GM19035 (cell line): Measurements from ENCODE around the gene PPP1CB.
A peak's percentile ranks its signal among the peaks of the same experiment; 100 is the strongest.
"Not testable (repeated sequence)": the region's sequence is repeated elsewhere in the genome, so short reads cannot be mapped to it uniquely, and the experiment has no call there.

Experiments used
- ATAC-seq: cut with Tn5 transposase; IDR thresholded peaks from one replicate; pipeline ENCODE4 v1.9.1; 2021; ENCODE audit not compliant: unreplicated experiment

Gene PPP1CB

DNA sequence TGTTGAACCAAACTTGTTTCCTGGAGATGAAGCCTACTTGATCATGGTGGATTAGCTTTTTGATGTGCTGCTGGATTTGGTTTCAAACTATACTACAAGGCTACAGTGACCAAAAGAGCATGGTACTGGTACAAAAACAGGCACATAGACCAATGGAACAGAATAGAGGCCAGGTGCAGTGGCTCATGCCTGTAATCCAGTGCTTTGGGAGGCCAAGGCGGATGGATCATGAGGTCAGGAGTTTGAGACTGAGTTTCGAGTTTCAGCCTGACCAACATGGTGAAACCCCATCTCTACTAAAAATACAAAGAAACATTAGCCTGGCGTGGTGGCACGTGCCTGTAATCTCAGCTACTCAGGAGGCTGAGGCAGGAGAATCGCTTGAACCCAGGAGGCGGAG lies 9.0 kb upstream of the PPP1CB start:
- ATAC-seq, result not testable (repeated sequence)

DNA sequence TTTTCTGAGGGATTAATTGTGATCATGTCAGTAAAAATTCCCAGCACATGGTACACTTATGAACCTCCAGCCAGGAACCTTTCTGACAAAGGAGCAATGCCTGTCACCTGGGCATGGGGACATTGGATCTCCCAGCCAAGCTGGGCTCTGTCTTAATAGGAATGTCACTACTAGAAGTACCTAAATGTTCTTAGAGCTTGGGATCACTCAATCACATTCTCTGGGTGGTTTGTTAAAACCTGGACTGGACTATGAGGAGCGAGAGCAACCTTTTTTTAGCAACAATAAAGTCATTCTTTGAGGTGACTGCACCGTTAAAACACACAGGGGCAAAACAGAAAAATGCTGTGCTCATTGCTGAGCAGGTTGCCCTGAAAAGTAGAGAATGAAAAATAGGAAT lies 6.4 kb upstream of the PPP1CB start:
- no peak for ATAC-seq

DNA sequence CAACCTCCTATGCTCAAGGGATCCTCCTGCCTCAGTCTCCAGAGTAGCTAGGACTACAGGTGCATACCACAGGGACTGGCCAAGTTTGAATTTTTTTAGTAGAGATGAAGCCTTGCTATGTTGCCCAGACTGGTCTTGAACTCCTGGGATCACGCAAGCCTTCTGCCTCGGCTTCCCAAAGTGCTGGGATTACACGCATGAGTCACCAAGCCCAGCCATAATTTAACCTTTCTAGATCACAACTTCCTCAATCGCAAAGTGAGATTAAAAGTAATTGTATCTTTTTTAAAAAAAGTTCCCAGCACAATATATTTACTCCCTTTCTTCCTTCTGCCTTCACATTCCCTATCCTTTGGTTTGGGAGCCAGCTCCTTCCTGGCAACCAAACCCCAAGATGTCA lies 5.8 kb upstream of the PPP1CB start:
- ATAC-seq, result no peak

DNA sequence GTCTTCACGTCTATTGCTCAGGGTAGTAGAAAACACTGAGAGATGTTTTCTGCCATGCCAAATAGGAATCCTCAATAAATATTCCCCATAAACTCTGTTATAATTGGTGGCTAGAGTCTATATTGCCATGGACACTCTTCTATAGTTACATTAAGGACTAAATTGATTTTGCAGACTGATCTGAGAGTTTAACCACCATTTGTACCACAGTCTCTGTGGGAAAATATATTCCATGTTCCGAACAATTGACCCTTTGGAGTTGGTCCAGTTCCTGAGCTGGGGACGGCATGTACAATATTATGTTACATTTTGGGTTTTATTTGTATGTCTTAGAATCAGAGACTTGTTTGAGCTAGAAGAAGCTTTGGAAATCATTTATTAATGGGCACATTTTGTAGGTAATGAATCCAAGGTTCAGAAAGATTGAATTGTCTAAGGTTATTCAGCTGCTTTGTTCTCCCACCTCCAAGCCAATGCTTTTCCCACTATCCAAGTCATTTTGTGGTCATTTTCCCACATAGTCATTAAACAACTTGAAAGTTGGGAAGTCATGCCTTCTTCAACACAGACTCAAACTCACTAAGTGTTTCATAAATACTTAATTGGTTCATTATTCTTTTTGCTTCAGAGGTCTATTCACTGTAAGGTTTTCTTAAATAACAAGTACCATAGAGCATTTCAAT lies 5.1 kb upstream of the PPP1CB start:
- no peak for ATAC-seq

DNA sequence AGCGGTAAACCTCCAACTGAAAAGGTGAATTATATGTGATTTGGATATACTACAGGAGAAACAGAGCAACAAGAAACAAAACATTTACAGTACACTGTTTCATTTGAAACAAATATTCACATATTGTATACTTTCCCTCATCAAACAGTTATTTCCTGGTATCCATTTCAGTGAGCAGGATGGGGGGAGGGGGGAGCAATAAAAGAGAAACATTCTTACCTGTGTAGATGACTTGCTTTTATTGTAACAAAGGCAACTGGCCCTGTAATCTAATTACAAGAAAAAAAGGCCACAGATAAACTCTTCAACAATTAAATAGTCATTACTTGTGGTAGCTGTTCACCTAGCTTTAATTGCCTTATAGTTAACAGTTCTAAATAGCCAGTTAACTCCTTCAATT lies 3.9 kb upstream of the PPP1CB start:
- ATAC-seq, result no peak

DNA sequence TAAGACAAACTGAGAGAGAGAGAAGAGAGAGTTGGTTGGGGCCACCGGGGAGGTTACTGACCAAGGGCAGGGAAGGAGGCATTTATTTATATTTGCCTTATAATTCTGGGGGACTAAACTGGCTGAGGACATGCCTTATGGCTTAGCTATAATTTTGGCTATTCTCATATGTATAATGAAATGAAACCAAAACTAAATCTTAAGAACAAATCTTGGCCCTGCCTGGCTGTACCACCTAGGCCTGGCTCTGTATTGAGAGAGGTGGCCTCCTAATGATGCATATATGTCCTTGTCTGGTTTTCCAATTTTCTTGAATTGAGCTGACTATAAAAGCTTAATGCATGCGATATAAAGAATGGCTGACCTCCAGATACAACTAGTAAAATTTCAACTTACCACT lies 3.5 kb upstream of the PPP1CB start:
- no peak for ATAC-seq

DNA sequence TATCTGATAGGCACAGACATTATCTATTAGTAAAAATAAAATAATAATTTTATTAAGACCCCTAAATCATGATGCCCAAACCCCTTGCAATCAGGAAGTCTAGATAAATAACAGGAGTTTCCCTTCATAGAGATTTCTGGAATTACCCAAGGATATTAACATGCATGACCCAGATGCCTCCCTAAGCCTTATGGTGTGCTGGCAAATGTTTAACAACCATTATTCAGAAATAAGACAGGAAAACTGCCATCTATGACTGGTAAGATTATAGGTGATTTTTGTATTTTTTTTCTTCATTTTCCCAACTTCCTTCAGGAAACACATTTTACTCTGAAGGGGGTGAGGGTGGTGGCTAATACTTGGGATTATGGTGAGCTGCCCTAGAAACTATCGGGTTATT lies 2.7 kb upstream of the PPP1CB start:
- ATAC-seq, result no peak

DNA sequence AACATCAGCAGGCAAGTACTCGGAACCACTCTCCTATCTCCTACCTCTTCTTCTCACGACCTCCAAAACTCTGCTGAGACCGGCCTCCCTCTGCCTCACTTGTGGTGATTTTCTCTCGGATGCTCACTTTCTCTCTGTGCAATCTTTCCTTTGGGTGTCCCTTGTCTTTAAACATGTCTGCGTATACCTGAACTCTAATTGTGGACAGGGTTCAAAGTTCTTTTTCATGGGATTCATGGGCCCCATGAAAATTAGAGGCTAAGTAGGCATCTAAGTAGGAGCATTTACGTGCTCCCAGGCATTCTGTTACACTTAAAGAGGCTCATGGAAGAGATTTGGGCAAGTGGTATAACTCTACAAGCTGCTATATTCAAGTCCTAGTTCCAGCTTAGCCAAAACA lies 2.1 kb upstream of the PPP1CB start:
- no peak for ATAC-seq

DNA sequence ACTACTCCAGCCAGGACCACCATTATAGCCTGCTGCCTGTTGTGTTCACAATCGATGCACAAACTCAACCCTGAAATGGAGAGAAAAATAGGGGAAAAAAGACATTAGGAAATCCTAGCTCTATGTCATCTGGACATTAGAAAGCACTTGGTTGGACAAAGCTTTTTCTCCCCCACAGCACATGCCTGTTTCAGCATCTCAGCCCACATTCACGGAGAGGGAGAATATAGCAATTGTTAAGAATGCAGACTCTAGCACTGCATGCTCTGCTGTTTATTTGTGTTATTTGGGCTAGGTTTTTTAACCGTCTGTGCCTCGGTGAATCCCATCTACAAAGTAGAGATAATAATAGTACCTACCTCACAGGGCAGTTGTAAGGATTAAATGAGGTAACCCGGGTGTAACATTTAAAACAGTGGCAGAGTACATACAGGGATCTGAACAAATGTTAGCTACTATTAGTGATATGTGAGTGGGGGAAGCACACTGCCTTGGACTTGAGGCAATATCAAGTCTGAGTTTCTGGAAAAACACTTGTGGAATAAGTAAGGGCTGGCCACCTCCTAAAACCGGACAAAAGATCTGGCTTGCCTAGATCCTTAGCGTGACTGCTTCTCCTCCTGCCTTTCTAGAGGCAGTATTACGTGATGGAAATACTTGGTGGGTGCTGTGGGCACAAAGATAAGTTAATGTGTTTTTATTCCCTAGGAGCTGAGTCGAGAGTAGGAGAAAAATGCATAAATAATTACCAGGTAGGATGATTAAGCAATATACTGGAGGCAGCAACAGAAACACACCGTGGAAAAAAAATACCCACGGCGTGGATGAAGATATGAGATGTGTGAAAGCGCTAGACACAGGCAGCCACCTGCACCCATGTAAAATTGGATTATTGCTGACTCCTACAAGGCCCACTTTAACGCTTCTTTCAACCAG lies 1.0 kb upstream of the PPP1CB start:
- no peak for ATAC-seq

DNA sequence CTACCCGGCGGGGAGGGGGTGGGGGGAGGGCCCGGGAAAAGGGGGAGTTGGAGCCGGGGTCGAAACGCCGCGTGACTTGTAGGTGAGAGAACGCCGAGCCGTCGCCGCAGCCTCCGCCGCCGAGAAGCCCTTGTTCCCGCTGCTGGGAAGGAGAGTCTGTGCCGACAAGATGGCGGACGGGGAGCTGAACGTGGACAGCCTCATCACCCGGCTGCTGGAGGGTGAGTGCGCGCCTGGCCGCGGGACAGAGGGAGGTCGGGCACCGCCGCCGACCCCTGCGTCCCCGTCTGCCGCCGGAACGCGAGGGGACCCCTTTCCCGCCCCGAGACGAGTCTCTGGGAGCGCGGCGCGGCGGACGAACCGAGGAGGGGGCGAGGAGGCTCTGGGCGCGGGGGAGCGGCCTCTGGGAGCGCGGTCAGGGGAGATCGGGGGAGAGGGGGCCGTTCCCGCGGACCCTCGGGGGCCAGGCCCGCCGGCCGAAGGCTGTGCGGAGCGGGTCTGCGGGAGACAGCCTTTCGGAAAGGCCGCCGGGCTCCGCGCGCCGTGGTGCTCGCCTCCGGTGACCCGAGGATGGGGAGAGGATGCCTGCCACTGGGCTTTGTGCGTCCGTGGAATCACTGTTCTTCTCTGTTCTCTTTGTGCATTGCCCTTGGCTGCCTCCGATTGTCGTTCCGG lies 463 bp downstream of the PPP1CB start:
- peak; percentile 31 for ATAC-seq

DNA sequence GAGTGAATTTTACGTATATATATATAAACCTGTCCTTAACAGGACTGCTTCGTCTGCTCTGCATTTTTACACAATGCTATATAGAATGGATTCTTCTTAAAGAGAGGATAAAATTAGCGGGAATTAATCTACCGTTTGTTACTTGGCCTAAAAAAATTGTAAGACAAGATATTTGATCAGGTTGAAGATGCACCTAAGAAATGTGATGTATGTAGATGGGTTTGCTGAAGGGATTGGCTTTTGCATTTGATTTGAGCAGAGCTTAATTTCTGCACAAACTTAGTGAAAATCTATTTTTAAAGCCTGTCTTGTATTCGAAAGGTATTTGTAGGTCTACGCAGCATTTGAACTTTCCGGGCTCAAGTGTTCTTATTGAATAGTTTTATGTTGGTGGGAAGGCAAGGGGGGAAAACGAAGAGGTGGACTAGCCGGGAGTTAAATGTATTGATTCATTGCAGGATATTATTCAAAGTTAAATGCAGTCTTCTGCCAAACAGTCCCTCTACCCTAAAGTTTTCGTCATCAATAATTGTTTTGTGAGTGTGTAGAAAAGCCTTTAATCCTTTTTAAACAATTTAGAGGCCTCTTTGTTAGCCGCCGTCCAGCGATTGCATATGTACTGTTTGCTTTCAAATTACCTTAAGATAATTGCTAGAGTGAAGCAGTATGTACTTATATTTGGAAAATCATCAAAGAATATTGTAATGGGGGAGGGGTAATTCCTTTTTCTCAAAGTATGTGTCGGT lies 1.2 kb downstream of the PPP1CB start:
- no peak for ATAC-seq

DNA sequence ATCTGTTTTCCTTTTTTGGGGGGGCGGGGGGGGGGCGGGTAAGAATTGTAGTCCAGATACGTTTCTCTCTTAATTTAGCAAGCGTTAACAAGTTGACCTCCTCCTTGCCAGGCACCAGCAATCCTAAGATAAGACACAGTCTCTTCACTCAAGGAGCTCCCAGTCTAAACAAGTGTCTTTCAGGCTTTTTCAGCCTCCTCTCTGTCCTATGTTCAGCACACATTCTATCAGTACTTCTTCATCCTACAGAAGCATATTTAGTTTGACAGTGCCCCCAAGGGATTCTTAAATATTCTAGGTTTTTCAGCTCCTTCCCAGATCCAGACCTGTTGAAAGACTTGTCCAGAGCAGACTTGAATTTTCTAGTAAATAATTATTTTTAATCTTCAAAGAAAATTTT lies 2.7 kb downstream of the PPP1CB start:
- no peak for ATAC-seq

DNA sequence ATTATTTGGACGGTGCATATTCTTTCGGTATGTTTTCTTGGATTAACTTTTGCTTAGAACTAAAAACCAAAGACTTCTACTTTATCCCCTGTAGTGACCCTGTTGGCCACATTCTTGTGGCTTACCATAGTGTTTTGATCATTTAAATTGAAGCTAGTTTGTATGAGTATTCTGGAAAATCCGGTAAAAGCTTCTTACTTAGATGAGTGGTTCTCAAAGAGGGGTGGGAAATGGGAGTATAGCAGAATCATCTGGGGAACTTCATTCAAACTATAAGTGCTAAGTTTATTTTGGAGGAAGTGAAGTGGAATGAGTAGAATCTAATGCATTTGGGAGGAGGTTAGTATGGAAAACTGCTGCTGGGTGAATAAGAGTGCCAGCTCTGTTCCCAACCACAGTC lies 3.8 kb downstream of the PPP1CB start:
- no peak for ATAC-seq

DNA sequence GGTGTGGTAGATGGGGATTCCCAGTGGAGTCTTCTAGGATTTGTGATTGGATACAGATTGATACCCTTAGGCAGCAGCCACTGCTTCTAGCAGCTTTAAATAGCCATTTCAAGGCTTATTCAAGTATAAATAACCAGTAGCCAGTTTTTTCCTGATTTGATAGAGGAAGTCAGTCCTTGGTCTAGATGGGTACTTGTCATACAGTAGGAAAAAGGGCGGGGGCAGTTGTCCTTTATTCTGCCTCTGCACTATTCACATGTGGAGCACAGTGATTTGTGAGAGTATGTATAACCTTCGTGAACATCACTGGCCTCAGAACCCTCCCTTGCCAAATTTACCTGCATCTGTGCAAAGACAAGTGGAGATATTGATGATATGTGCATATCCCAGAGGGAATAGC lies 6.8 kb downstream of the PPP1CB start:
- no peak for ATAC-seq

DNA sequence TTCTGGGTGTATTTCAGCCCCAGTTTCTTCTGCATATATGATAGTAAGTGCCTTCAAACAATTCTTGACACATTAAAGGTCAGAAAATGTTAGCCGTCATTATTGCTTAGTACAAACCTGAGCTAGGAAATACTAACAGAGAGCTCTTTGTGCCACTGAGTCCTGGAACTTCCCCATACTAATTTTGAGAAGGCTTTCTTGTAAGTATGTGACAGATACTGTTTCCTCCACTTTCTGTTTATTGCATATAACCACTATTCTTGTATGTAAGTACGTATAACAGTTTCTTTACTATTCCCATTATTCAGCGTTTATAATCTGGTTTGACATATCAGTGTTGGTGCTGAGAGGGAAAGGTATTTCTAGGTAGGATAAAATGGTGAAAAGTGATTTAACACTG lies 9.8 kb downstream of the PPP1CB start:
- ATAC-seq, result no peak

DNA sequence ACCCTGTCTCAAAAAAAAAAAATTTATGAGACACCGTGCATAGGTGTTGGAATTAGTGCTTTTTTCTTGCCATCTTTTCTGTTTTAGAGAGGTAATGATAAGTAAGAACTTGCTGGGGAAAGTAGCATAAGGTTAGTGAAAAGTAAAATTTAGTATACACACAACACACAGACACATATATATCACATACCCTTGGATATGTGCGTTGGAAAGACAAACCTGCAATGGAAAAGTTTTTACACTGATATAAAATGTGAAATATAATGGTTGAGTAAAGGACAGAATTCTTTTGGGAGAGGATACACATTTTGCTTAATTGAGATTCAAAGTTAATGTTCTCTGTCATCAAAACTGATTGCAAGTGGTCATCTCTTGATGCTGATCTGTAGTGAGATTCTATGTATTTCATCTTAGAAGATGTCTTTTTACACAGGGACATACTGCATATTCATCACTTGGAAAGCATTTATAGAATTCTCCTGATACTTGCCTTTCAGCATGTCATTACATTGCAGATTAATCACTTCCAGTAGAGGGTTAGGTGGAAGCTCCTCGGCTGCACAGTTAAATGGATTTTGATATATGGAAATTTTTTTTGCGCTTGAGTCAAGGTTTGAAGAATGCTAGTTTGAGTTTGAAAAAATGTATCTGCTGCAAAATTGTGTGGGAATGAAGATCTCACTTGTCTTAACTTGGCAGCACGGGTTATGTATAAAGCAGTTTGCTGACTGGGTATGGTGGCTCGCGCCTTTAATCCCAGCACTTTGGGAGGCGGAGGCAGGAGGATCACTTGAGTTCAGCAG lies 13.5 kb downstream of the PPP1CB start:
- no peak for ATAC-seq

DNA sequence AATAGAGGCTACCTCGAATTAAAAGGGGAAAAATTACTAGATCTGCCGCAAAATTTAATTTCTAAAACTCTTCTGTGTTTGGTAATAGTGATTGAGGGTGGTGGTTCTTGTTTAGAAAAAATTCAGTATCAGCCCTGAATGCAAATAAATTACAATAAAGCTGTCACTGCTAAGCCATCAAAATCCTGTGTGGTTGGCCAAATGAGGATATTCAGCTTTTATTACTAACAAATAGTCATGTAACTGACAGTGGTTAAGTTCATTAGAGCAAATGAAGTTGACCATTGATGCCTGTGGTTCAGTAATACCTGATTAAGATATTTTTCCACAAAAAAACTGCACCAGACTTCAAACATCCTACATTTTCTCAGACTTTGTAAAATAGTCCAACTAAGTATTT lies 14.4 kb downstream of the PPP1CB start:
- no peak for ATAC-seq

DNA sequence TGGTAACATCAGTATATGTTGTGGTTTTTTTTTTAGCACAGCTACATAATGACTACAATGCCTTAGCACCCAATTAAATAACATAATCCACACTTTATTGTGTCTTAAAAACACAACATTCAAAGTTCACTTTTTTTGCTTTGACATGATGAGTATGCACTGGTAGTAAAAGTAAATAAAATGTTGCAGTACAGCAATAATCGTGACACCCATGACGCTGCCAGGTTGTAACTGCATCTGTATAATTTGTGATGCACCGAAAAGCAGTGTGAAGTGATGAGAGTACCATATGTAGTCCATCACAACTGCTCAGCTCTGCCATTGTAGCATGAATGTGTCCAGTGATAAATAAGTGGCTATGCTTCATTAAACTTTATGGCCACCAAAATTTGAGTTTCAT lies 15.7 kb downstream of the PPP1CB start:
- no peak for ATAC-seq

DNA sequence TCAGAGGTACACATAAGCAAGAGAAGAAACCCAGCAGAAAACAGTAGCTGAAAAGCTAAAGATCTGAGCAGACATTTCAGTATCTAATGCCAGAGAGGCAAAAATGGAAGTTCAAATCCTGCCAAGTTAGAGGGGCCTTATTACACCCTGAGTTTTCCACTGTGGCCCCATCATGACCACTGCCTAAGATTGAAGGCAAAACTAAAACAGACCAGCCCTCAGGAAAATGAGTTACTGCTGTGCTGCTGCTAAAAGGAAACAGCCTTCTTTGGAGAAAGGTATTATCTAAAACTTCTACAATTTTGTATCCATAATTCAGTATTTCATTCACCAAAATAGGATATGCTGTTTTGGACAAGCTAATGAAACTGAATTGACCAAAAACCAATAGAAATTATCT lies 16.8 kb downstream of the PPP1CB start:
- ATAC-seq, result no peak

DNA sequence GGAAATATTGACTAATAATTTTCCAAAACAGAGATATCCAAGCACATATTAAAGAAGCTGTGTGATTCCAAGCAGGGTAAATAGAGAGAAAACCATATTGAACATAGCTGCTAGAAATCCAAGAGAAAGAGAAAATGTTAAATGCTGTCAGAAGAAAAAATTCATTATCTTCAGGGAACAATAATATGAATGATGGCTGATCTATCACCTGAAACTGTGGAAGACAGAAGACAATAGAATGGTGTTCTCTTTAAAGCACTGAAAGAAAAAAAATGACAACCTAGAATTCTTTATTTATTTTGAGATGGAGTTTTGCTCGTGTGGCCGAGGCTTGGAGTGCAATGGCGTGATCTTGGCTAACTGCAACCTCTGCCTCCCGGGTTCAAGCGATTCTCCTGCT lies 17.3 kb downstream of the PPP1CB start:
- ATAC-seq, result no peak
